ENCODE data around the gene FBXO22.
A peak's percentile ranks its signal among the peaks of the same experiment; 100 is the strongest.
"Not testable (repeated sequence)": the region's sequence is repeated elsewhere in the genome, so short reads cannot be mapped to it uniquely, and the experiment has no call there.

The FBXO22 gene

DNA sequence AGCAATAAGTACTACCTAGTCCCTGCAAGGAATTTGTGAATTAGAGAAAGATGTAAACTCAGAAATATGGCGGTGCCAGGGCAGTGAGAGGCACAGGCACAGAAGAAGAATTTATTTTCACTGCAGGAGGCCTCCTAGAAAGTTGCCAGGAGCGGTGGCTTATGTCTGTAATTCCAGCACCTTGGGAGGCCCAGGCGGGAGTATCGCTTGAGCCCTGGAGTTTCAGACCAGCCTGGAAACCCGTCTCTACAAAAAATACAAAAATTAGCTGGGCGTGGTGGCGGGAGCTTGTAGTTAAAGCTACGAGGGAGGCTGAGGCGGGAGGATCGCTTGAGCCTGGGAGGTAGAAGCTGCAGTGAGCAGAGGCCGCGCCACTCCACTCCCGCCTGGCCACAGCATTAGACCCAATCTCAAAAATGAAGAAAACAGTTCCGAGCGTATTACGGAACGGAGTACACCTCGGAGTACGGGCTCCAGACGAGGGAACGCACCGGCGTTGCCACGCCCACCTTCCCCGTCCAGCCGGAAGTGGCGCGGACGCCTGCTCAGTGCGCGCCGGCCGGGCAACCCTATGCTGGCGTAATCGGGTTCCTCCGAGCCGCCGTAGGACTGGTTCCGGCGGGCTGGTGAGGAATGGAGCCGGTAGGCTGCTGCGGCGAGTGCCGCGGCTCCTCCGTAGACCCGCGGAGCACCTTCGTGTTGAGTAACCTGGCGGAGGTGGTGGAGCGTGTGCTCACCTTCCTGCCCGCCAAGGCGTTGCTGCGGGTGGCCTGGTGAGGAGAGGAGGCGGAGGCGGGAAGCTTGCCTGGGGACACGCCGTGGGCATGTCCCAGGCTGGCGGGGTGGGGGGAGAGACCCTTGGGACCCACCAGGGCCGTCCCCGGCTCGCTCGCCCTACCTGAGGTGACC lies at the start of gene FBXO22:
Gene FBXO22 (plus strand): TSS at position 548 of the 909 bp plus-strand sequence. CDS start 86 bp downstream, at position 634.
- peak; percentile 47 for DNase-seq

DNA sequence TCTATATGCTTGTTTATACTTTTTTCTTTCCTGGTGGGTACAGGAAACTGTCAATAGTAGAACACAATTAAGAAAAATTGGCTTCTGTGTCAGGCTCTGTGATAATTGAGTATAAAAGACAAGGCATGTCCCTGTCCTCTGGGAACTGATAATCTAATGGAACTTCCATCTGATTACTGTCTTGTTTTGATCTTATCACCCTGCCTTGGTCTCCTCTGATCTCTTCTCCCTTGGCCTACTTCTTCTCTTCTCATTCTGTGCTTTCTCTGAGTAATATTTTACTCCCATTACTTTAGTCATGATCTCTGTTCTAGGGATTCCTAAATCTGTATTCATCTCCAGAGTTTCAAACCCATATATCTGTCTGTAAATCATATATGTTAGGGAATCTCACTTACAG lies 45.8 kb upstream of the FBXO22 start:
- DNase-seq: no peak

DNA sequence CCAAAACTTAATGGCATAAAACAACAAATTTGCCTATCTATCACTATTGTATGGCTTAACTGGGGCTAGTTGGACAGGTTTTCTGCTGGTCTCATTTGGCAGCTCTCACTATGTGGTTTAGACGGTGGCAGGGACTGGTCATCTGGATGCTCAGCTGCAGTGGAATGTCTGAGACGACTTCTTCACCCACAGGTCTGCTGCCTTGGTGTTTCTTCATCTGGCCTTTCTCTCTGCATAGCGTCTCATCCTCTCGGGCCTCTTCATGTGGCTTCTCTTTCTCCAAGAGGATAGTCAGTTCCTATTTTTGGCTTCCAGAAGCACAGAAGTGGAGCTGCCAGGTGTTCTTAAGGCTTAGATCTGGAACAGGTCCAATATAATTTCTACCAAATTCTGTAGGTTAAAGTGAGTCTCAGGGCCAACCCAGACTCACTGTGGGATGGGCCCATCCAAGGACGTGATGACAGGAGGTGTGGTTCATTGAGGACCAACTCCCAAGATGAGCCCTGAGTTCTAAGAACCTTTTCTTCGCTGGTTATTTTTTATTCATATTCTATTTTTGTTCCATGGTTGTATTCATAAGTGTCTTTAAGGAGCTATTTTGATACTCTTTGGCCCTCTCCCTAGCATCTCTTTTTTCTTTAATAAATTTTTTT lies 41.8 kb upstream of the FBXO22 start:
- DNase-seq: no peak

DNA sequence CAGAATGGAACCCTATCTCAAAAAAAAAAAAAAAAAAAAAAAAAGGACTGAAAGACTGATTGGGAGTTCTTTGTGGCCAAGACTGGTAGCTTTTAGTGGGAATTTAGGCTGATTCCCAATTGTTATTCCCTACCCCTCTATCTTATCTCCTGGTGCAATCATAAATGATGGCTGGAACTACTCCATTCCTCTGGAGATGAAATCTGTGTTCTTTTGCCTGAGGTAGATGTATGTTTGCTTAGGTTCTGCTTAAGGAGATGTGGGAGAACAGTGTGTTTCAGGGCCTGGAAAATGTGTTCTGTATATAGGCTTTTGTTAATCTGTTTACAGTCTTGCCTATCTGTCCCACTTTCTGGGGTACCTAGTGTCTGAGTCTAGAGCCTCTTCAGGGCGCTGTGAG lies 40.9 kb upstream of the FBXO22 start:
- DNase-seq: no peak

DNA sequence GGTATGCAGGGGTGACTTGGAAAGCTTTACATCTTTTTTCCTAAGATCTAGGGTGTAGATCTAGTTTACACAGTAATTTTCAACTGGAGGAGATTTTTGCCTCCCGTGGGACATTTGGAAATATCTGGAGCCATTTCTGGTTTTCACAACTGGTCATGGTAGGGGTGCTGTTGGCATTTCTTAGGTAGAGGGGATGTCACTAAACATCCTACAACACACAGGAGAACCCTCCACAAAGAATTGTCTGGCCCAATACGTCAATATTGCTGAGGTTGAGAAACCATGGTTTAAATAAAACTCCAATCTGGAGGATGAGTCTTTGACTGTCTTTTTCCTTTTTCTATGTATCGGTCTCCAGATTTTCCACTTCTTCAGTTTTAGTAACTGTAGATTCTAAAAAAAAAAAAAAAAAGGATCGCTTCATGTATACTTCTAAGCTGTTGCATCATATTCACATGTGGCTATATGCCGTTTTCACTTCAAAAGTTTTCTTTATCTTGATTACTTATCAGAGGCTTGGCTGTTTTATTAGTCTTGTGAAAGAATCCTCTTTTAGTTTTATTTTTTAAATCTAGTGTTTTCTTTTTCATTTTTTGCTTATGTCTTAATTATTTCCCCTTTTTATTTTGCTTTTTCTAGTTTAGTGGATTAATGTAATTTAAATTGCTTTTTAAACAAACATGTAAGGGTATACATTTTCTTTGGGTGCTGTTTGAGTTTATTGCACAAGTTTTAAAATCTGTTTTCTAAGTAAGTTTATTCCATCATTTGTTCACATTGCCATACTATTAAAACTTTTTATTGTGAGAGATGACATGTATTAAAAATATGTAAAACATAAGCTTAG lies 39.2 kb upstream of the FBXO22 start:
- no peak for DNase-seq

DNA sequence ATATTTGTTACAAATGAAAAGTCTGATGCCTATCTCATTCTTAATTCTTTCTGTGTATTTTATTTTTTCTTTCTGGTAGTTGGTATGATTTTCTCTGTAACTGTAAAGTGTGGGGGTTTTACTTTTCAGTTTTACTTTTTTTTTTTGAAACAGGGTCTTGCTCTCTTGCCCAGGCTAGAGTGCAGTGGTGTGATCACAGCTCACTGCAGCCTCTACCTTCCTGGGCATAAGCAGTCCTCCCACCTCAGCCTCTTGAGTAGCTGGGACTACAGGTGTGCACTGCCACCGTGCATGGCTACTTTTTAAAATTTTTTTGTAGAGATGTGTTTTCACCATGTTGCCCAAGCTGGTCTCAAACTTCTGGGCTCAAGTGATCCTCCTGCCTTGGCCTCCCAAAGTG lies 37.6 kb upstream of the FBXO22 start:
- DNase-seq: not testable (repeated sequence)

DNA sequence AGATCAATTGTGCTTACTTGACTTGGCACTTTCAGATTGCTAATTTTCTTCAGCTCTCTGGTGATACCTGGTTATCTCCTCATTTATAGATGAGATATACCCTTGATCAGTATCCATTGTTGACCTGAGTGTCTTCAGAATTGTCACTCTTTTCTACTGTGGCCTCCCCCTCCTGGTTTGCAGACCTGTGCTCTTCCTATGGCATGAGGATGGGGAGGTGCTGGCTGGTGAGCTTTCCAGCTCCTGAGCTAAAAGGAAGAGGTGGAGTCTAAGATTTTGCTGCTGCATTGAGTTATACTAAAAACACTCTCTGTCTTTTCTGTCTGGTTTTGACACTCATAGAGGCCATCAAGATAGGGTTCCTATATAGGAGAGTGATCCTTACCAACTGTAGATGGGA lies 36.8 kb upstream of the FBXO22 start:
- no peak for DNase-seq

DNA sequence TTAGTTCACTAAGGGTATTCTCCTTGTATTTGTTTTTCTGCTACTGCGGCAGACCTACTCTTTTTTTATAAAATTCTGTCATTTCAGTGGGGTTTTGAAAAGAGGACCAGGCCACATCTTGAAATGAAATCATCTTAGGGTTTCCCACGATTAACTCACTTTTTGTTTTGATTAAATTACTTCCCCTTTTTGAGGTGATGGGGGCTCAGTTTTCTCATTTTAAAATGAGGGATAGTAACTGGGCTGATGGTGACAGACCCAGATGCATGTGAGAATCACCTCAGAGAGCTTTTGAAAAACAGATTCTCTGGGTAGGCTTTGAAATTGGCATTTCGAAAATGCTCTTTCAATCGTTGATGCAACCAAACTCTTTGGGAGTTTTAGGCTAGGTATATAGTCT lies 36.2 kb upstream of the FBXO22 start:
- DNase-seq: no peak

DNA sequence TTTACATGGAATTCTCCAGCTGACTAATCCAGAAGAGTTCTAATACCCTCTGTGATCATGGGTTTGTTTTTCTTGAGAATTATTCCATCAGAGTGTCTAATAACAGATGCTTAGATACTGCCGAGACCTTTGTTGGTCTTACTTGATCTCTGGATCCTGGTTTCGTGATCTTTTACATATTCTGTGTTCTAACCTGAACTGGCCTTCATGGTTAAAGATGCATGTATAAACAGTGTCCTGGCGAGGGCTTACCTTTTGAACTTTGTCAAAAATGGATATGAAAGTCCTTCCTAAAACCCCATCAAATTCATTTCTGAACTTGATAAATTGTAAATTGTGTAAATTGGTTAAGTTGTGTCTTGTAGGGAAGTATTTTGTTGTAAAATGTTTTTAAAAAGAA lies 35.7 kb upstream of the FBXO22 start:
- no peak for DNase-seq

DNA sequence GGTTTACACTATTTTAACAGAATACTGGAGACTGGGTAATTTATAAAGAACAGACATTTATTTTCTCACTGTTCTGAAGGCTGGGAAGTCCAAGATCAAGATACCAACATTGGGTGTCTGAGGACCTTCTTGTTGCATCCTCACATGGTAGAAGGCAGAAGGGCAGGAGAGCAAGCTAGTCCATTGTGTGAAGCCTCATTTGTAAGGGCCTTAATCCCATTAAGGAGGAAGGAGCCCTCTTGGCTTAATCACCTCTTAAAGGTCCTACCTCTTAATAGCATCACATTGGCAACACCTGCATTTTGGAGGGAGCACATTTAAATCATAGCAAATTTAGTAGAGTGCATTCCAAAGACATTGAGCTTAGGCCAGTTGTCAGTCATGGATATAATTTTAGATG lies 34.2 kb upstream of the FBXO22 start:
- DNase-seq: no peak

DNA sequence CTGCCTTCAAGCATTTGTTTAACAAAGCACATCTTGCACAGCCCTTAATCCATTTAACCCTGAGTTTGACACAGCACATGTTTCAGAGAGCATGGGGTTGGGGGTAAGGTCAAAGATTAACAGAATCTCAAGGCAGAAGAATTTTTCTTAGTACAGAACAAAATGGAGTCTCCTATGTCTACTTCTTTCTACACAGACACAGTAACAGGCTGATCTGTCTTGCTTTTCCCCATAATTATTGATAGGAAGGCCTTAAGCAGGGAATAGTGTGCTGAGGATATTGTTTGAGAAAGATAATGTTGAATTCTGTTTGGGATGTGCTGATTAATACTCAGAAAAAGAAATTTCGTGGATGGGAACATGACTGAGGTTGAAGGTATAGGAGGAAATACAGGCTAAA lies 32.1 kb upstream of the FBXO22 start:
- not testable (repeated sequence) for DNase-seq

DNA sequence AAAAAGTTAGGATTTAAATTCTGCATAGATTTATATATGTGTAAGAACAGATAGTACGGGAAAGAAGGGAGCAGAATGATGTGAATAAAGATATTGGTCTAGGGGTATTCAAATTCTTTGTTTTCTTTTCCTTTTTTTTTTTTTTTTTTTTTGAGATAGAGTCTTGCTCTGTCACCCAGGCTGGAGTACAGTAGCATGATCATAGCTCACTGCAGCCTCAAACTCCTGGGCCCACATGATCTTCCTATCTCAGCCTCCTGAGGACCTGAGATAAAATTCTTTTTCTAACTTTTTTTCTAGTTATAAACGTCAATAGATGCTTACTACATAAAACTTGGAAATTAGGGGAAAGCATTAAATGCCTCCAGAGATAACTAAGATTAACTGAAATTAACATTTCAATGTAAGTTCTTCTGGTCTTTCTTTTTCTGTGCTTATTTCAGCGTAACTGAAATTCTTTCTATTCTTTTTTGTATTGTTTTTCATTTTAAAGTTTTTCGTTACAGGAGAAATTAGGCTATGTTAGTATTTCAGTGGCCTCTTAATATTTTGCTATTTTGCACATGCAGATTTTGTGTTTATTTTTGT lies 31.2 kb upstream of the FBXO22 start:
- DNase-seq: no peak

DNA sequence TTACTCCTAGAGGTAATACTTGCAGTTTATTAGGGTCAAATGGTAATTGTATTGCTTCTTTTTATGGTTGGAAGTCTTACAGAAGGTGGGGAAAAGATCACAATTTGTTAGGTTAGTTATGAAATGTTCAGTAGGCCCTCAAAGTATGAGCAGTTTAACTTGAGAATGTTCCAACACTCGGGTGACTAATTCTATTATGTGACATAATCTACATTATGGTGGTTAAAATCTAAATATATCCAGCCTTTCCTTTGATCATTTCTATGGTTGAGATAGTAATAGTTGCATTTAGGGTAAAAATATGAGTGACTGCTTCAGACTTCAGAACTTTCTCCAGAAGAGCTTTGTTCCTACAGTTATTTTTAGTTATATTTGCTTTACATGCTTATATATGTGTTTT lies 19.6 kb upstream of the FBXO22 start:
- DNase-seq: no peak

DNA sequence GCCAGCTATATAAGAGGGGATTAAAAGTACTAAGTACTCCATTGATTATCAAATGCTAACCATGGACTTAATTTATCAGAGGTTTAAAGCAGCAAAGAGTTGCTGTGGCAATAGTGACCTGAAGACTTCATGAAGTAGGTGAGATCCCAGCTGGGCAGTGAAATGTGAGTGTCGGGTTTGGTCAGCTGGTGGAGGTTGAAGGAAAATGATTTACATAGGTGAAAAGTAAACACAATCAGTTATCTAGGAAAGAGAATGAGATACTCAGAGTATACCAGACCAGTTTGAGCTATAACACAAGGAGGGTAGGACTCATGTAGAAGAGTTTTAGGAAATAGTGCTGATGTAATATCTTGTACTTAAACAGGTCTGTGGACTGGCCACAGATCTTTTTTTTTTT lies 16.5 kb upstream of the FBXO22 start:
- no peak for DNase-seq

DNA sequence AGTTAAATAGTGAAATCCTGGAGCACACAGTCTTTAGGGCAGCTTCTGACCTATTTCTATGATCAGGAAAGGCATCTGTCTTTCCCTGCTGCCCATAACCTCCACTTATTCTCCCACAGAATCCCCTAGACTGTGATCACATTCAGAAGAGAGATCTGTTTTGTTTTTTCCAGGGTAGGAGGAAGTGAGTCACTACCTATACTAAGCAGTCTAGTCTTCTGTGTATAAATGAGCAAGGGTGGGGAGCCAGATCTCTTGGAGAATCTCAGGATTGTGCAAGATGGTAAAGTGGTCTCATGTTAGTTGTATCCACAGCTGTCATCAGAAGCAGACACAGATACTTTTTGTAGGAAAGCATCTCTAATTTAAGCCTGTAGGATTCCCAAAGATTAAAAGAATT lies 11.8 kb upstream of the FBXO22 start:
- DNase-seq: no peak

DNA sequence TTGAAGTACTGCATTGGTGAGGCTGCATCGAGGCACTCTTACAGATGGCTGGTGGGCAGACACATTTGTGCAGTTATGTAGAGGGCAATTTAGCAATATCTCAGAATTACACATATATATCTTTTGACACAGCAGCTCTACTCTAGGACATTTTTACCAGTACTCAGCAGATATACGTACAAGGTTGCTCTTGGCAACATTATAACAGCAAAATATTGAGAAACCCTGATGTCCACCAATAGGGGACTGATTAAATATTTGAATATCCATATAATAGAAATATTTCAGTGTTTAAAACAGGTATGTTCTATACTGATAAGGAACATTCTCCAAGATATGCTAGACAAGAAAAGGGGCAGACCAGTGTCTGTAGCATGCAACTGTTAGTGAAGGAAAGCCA lies 7.9 kb upstream of the FBXO22 start:
- DNase-seq: no peak

DNA sequence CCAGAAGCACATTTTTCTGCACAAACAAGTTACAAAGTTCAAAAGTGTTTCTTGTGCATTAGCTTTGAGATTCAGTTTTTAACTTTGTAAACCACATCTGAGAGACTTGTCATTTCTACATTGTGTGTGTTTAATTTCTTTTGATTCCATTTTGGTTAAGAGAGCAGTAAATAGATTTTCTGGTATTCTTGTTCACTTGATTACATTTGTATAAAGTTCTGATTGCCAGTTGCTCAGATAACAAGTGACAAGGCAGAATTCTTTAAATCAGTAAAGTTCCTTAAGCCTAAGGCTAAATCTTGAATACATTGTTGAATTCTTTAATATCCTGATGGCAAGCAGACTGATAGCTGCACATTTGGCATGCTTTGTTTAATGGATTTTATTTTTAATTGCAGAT lies 3.1 kb upstream of the FBXO22 start:
- DNase-seq: no peak

DNA sequence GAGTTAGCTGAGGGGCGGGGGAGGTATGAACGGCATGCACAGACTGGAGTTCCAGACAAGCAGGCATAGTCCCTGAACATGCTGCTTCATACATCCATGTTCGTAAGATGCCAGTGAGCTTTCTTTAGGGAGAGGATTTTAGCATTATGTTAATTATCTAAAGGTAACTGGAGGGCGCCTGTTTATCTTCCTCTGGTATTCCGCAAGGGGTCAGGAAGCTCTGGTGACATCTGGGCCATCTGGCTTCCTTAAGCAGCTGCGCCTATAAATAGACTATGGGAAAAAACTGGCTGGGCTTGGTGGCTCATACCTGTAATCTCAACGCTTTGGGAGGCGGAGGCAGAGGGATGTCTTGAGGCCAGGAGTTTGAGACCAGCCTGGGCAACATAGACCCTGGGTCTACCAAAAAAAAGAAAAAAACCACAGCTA lies 1.5 kb upstream of the FBXO22 start:
- DNase-seq: no peak

DNA sequence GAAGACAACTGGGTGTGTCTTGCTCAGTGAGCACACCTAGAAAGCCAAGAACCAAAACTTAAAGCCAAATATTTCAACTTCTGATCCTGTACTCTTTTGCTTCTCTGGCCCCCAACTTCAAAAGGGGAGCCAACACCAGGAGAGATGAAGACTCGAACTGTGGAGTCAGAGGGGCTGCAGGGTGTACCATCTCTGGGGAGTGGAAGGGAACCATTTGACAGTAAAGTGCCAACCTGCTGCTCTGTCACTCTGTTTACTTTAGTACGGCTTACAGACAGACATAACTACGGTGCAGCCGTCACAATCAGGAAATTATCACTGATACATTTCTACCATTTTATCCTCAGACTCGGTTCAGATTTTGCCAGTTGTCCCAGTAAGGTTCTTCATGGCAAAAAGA lies 1.6 kb downstream of the FBXO22 start:
- no peak for DNase-seq

DNA sequence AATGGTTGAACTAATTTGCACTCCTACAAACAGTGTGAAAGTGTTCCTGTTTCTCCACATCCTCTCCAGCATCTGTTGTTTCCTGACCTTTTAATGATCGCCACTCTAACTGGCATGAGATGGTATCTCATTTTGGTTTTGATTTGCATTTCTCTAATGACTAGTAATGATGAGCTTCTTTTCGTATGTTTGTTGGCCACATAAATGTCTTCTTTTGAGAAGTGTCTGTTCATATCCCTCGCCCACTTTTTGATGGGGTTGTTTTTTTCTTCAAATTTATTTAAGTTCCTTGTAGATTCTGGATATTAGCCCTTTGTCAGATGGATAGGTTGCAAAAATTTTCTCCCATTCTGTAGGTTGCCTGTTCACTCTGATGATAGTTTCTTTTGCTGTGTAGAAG lies 6.7 kb downstream of the FBXO22 start:
- not testable (repeated sequence) for DNase-seq

DNA sequence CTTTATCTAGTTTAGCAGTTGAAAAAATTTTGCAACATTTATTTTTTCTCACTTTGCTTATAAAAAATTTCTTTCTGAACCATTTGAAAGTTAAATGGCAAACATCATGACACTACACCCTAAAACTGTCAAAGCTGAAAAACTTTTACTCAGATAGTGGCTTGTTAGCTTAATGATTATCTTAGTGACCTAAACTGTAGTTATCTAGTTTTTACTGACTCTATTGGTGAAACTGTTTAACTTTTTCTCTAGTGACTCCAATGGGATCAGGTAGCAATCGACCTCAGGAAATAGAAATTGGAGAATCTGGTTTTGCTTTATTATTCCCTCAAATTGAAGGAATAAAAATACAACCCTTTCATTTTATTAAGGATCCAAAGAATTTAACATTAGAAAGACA lies 13.3 kb downstream of the FBXO22 start:
- no peak for DNase-seq

DNA sequence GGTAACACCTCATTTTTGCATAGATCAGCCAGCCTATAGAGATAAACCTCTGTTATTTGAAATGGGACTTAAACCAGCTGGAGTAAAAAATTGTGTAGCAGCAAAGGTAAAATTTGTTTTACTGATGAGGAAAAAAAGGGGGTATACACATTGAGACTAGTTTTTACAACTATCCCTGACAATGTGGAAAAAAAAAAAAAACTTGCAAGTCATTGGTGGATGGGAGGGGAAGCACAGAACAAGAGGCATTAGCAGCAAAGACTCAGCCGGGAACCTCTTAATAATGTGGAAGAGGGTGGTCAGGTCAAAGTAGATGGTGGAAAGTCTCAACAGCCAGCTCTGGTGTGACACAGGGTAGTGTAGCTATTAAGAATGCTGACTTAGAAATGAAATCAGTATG lies 14.5 kb downstream of the FBXO22 start:
- no peak for DNase-seq

DNA sequence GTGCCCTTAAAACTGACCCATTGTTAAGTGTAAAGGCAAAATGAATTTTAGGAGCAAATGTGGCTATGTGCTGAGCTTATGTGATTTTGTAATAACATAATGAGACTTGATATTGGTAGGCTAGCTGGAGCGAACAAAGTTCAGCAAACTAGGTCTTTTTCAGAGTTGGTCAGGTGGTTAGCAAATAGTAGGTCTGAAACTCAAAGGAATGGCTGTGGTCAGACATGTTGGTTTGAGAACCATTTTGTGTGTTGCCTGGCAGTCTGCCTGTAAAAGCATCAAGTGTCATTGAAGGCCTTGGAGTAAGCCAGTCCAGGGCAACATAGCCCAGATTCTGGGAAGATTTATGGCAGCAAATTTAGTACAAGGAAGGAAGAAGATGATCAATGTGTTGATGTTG lies 16.4 kb downstream of the FBXO22 start:
- DNase-seq: no peak
